Stimulated activated CD4-positive, alpha-beta T cell treated with anti-CD3 and anti-CD28 coated beads, TNF-alpha, amount 100 ng/mL, for 1 hour (primary cell): ENCODE measurements around the gene KRT15.

Source experiments
- DNase-seq, 3 donors: peaks; one replicate each; pipeline ENCODE4 v3.0.0-alpha.2; 2020; ENCODE audit warnings: low read depth in 3 of 3, low spot score in 1 of 3

Gene KRT15

DNA sequence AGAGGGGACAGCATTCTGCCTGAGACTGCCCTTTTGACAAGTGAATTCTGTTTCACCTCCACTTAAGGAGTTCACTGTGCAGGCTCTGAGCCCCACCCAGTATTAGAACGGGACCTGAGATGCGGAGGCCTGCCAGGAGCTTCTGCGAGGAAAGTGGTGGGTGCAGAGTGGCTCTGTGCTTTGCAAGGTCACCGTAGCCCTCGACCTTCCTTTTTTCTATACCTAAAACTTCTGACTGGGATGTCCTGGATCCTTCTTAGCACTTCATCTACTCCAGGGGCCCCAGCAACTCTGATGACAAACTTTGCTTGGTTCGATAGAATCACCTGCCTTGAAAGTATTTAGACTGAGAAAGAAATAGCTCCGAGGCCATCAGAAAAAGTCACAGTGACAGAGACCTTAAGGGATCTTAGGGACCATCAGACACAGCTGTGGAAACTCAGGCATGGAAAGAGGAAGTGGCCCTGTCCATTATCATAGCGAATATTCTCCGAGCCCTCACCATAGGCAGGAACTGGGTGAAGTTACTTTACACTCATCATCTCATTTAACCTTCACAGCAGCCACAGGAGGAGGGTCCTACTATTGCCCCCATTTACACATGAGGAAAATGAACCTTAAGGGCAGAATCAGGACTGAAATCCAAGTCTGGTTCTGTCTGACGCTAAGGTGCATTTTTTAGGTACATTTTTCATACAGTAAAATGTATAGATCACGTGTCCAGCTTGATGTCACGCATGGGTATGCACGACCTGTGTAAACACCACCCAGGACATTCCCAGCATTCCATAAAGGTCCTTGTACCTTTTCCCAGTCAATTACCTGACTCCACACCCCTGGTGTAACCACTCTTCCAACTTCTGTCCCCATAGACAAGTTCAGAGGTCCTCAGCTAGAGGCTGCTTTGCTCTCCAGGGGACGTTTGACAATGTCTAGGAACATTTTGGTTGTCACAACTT lies 12.6 kb downstream of the KRT15 start:
- DNase-seq: no peak

DNA sequence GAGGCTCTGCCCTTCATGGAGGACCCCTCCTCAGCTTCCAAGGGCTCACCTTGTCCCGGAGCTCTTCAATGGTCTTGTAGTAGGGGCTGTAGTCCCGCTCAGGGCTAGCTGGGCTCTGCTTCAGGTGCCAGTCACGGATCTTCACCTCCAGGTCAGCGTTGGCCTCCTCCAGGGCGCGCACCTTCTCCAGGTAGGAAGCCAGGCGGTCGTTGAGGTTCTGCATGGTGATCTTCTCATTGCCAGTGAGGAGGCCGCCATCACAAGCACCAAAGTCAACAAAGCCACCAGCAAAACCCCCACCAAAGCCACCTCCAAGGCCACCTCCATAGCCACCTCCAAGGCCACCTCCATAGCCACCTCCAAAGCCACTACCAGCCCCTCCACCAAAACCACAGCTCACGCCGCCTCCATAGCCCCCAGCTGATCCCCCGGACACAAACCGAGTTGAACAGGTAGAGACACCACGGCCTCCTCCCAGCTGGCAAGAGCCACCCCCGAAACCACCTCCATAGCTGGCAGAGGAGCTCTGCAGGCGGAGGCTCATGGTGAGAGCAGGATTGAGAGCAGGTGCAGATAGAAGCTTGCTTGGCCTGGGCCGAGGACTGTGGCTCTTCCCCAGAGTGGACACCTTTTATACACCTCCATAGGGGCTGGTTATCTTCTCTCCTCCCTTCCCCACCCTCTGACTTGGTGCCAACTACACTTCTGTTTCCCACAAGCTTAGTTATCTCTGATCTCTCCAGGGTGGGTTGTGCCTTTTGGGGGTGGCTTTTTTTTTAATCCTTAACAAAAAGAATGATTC lies 13.5 kb downstream of the KRT15 start, which contains the start of gene KRT13:
Gene KRT13 (minus strand): TSS at position 606 of the 802 bp plus-strand sequence. CDS start 62 bp downstream, at position 544.
- no peak for DNase-seq

DNA sequence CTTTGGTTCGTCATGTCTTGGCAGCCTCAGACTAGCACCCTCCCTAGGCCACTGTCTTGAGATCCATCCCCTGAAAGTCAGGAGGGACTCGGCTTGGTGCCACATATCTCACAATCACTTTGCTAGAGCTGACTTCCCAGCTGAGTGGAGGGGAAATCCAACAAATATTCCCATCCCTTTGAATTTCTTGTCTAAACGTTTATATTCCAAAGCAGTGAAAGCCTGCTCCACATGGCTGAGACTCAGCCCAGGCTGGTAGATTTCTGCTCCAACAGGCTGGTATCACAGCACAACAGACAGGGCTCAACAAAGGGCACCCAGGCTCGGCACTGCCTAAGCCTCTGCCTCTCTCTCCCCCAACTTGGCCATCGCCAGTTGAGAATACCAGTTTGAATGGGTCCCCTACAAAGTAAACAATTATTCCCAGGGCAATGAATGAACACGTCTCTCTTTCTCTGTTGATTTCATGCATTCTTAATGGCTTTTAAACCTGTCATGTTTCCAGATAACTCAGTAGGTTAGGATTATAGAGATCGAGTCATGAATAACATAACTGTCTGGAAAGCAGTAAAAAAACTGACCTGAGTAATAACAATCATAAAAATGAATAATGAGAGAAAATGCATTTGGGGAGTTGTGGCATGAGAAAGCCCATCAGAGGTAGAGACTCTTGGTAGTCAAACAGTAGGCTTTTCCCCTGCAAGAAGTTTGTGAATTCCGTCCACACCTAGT lies 14.3 kb downstream of the KRT15 start:
- DNase-seq: no peak

DNA sequence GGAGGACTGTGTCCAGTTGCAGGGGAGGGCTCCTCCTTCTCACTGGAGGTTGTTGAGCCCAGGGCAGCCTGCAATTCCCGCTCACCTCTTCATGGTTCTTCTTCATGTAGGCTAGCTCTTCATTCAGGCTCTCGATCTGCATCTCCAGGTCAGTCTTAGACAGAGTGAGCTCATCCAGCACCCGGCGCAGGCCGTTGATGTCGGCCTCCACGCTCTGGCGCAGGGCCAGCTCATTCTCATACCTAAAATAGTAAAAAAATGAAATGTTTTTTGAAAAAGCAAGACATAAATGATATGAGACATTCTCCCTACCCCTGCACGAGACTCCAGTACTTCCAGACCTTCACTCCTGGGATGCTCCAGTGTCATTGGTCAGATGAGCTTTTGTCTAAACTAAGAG lies 15.5 kb downstream of the KRT15 start:
- no peak for DNase-seq

DNA sequence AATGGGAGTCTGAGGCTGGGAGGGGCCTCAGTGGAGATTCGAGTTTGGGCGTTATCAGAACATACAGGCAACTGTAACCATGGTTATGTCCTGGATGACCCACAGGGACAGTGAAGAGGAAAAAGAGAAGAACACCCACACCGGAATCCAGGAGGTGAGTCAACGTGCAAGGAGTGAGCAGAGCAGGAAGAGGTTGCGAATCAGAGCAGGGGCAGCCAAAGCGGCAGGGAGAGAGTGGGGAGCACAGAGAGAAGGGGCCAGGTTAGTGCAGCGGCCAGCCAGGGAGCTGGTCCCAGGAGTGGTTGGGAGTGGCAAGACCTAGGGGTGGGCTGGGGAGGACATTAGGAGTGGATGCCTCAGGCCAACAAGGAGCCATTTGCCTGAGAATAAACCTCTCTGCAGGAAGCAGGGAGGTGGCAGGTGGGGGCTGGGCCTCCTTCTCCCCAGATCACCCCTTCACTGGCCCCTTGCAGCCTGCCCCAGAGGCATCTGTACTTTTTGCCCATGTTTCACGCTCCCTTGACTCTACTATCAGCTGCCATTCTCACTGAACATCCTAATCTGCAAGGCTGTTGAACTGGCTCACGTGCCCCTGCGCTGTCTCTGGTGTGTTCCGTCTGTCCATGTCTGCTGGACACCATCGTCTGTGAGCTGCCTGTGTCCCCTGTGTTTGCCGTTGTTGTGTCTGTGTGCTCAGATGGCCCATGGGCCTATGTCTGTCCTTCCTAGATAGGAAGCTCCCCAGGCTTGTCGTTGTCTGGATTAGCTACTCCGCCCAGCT lies 18.4 kb downstream of the KRT15 start:
- no peak for DNase-seq

DNA sequence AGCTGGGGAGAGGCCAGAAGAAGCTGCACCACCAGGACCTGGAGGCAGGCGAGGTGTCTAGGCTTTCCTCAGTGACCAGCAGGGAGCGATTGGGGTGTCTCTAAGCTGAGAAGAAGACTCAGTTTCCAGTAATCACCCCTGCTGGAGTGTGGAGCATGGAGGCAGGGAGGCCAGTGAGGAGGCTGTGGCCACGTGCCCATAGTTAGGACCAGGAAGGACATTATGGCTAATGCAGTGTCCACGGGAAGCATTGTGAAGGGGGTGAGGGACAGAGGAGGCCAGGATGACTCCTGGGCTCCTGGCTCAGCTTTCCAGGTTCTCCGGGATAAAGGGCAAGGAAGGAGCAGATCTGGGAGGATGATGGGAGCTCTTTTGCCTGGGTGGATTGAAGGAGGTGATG lies 19.0 kb downstream of the KRT15 start:
- DNase-seq: no peak

DNA sequence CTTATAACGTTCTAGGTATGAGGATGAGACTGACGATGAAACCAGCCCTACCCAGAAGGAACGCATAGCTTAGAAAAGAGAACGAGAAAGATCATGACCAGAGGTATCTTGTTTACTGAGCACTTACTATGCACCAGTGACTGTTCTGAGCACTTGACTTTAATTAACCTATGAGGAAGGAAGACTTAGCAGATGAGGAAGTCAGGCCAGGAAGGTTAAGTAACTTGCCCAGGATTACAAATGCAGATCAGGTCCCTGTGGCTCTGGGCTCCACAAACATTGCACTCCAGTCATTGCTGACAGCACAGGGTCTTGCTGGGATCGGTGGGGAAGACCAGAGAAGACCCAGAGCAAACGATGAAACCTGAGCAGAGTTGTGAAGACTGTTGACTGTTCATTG lies 20.4 kb downstream of the KRT15 start:
- no peak for DNase-seq

DNA sequence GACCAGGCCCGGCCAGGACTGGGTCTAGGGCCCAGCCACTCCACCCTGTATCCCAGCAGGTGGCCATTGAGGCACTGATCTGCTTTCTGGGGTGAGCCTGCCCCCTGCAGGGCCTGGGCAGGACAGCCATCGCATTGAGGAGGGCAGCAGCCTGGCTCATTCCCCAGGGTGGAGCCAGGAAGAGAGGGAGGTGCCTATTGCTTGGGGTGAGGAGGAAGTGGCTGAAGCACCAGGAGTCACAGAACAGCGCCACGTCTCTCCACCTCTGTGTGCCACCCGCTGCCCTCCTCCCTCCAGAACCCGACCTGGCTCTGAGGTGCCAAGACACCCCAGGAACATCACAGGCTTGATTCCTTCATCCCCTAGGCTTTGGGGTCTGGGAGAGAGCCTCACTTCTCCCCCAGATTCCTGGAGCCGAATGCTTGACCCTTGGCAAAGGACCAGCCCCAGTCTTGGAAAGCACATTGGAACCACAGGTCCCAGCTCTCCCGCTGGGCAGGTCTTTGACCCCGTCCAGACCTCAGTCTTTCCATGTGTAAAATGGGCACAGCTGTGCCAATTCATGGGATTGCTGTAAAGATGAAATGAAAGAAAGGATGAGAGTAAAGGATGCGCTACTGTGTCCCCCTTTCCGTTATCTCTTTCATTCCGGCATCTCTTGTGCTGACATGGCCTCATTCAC lies 21.7 kb downstream of the KRT15 start:
- peak in 2 of 3 donors; percentile 16 to 29 for DNase-seq

DNA sequence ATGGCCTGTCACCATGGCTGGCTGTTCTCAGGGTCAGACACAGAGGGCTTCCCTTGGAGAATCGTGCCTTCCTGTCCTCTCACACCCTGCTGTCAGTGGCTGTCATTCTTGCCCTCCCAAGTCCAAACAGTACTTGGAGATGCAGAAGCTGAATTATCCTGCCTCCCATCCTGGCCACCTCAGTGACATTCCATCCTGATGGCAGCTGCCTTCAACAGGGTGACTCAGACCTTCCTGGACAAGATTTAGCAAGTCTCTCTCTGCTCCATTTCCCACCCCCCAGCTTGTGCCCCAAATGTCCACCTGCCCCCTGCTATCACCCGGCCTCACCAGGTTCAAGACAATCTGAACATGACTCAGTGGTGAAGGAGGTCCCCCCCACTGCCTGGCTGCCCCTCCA lies 24.2 kb downstream of the KRT15 start:
- DNase-seq: no peak

DNA sequence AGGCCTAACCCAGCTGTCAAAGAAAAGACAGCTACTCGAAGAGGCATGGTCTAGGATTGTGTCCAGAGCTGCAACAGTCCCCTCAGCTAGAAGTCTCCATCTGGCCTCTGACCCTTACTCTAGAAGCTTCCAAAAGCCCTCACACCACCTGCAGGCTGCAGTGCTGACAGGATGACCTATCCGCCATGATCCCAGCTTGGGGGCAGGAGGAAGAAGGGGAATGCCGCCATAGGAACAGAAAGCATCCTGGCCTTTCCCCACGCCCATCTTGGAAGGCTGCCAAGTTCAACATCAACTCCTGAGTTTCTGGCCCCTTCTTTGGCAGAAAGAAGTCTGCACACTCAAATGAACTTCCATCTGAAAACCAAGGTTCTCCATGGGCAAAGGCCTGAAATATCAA lies 25.9 kb downstream of the KRT15 start:
- no peak for DNase-seq

DNA sequence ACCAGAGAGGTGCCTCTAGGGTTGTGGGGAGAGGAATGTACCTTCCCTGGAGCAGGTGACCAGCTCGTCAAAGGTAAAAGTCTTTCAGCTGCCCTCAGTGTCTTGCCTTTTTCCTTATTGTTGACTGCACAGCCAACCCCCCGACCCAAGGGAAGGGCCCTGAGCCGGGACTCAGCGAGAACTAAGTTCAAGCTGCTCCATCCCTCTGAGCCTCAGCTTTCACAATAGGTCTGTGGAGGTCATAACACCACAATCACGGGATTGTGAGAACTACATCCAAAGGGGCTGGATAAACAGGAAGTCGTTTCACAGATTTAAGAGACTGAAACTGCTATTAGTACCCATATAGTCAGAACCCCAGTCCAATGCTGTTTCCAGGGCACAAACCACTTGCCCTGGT lies 26.3 kb downstream of the KRT15 start:
- no peak for DNase-seq

DNA sequence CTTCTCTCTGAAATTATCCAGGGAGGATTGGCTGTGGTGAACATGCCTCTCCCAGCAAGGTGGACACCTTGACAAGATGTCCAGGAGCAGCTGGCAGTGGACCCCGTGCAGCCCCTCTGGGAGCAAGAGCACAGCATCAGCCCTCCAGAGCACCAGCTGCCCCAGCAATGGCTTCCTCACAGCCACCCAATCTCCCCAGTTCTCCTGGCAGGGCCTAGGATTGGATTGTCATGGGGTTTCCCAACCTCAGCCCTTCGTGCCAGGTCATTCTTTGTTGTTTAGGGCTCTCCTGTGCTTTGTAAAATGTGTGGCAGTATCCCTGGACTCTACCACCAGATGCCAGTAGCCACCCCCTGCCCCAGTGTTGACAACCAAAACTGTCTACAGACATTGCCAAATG lies 27.2 kb downstream of the KRT15 start:
- DNase-seq: no peak

DNA sequence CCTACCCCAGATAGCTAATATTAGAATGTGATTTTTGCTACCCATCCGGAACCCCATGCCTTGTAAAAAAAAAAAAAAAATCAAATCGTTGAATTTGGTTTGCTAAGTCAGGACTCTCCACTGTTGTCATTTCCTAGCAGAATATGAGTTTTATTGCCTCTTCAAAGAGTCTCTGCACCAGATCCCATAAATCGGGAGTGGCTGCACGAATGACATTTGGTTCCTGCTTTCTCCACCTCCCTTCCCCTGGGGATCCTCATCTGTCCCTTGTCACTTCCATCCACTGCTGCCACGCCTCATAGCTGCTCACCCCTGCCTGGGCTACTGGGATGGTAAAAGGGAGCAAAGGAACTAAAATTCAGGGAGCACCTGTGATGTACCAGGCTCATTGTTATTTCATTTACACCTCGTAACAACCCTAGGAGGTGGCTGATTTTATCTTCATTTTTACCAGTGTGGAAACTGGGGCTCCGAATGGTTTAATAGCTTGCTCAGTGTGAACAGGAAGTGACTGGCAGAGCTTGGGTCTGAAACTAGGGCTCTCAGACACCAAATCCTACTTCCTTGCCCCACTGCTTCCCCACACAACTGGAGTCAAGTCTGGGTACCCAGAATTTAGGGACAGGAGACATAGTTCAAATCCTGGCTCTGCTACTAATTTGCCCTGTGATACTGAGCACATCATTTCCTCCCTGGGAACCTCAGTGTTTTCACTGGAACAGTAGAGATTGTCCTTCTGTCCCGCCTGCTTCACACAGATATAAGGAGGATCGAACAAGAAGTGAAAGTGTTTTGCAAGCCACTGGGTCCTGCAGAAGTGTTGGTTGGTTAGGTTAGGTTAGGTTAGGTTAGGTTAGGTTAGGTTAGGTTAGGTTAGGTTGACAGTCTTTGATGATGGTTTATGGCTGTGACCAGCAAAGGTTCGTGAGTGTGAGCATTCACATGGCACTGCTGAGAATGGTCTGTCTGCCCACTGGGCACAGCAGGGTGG lies 28.4 kb downstream of the KRT15 start:
- DNase-seq: no peak

DNA sequence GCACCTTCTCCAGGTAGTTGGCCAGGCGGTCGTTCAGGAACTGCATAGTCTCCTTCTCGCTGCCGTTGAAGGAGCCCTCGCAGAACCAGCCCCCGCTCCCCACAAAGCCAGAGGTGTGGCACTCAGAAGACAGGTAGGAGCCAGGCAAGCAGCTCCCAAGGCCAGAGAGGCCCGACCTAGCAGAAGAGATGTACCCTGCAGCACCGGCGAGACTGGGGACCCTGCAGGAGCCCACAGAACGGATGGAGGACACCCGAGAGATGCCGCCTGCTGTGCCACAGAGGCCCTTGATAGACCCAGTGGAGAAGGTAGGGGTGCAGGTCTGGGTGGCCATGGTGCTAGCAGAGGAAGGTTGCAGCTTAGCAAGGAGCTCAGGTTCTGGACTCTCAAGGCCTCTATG lies 29.2 kb downstream of the KRT15 start, which contains the start of gene KRT36:
Gene KRT36 (minus strand): TSS at position 380 of the 400 bp plus-strand sequence. CDS start 46 bp downstream, at position 334.
- DNase-seq: no peak

DNA sequence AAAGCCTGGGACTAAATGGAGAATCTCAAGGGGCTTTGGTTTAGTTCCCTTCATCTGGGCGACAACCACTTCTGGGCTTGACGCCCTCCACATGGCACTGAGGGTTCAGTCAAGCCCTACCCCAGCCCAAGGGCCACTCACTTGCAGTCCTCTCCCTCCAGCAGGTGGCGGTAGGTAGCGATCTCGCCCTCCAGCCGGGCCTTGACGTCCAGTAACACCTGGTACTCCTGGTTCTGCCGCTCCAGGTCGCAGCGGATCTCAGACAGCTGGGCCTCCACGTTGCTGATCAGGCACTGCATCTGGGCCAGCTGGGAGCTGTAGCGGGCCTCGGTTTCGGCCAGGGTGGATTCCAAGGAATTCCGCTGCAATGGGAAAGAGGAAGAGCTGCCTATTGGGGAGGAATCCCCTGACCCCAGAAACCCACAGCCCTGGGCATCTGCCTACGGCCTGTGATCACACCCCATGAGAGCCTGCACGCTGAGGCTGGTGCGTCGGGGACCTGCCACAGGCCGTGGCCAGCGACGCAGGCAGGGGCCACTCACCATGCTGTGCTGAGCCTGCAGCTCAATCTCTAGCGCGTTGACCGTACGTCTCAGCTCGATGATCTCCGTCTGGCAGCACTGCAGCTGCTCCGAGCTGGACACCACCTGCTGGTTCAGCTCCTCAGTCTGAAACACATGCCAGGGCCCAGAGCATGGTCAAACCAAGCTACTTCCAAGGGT lies 31.7 kb downstream of the KRT15 start:
- DNase-seq: no peak

DNA sequence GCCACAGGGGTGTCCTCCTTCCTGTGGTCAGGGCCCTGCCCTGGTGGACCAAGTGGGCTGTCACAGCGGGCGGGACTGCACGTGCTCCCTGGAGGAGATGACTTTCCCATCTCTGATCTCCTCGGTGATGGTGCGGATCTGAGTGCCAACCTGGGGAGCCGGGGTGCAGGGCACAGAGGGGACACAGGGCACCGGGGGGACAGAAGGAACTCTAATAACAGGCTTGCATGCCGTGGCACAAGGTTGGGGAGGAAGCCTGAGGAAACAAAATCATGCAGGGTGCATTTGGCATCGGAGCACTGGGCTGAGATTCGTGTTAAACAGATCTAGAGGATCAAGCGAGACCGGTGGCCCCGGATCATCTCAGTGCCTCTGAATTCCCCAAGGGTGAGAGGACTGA lies 32.4 kb downstream of the KRT15 start:
- no peak for DNase-seq

DNA sequence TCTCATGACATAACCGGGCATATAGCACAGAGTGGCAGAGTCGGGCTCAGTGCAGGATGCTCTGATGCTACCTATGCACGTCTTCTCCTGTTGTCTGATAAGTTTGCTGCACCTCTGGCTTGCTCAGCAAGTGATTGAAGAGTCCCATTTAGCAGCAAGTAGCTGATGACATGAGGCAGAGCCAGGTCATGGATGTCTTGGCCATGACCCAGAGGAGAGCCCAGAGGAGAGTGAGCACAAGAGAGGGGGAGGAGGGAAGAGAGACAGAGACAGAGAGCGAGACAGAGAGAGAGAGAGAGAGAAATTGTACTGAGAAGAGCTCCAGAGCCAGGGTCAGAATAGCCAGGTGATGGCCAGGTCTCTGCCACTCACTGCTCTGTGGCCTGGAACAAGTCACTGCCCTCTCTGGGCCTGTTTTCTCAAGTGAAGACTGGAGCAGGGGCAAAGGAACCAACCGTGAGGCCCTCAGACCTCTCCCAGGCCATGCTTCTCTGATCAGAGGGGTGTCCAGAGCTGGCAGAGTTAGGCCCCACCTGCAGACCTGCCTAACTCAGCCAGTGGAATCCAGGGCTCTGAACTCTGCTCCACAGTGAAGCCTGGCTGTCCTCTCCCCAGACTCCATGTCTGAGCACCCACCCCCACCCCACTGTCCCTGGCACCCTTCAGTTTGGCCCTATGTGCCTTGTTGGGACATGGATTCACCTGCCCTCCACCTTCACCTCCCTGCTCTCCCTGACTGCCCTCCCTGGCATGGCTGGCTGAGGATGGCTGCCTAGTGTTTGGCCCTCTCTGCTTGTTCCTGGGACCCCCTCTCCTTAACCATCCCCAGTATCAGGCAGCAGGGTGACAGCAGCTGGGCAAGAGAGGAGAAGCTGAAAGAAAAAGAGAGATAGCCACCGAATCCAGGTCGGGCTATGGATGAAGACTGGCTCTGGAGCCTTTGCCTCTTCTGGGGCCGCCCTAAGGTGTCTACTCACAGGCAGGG lies 33.5 kb downstream of the KRT15 start:
- no peak for DNase-seq
